Osteocyte (in vitro differentiated cells): ENCODE results near the gene FUT1. TPM values are rescaled to one million over a fixed set of nuclear protein-coding genes. Genes with fewer than 3 reads are reported as not detected.

Experiments
- DNase-seq: peaks from one replicate; pipeline ENCODE4 v3.0.0; 2021; ENCODE audit warnings: mixed read lengths; ENCODE audit not compliant: unreplicated experiment; ENCODE audit errors: extremely low spot score
- H3K27ac Mint-ChIP-seq: one replicate; pipeline ENCODE4 v1.8.0; 2021; ENCODE audit warnings: mild to moderate bottlenecking, mixed read lengths; ENCODE audit not compliant: unreplicated experiment
- H3K27me3 Mint-ChIP-seq: one replicate; pipeline ENCODE4 v1.8.0; 2021; ENCODE audit warnings: mixed read lengths; ENCODE audit not compliant: unreplicated experiment
- H3K36me3 Mint-ChIP-seq: one replicate; pipeline ENCODE4 v1.8.0; 2021; ENCODE audit warnings: mixed read lengths; ENCODE audit not compliant: unreplicated experiment
- H3K4me1 Mint-ChIP-seq: one replicate; pipeline ENCODE4 v1.8.0; 2021; ENCODE audit warnings: mixed read lengths; ENCODE audit not compliant: unreplicated experiment
- H3K4me3 Mint-ChIP-seq: one replicate; pipeline ENCODE4 v1.8.0; 2021; ENCODE audit warnings: mild to moderate bottlenecking, moderate library complexity, mixed read lengths; ENCODE audit not compliant: unreplicated experiment
- H3K9me3 Mint-ChIP-seq: one replicate; pipeline ENCODE4 v1.8.0; 2021; ENCODE audit warnings: mixed read lengths; ENCODE audit not compliant: unreplicated experiment
- CTCF ChIP-seq: fragments of 200-600 bp; sonication (generic); IDR thresholded peaks from 2 replicates; pipeline ENCODE4 v1.5.0; 2021; ENCODE audit warnings: antibody characterized with exemption, mild to moderate bottlenecking, moderate library complexity
- total RNA-seq: library from RNA; stranded (reverse); gene quantifications from 2 replicates; pipeline ENCODE4 v1.2.1, GENCODE V29; 2021

Gene FUT1
- total RNA-seq, 1 donor from 2014 or later = 0.11 TPM

DNA sequence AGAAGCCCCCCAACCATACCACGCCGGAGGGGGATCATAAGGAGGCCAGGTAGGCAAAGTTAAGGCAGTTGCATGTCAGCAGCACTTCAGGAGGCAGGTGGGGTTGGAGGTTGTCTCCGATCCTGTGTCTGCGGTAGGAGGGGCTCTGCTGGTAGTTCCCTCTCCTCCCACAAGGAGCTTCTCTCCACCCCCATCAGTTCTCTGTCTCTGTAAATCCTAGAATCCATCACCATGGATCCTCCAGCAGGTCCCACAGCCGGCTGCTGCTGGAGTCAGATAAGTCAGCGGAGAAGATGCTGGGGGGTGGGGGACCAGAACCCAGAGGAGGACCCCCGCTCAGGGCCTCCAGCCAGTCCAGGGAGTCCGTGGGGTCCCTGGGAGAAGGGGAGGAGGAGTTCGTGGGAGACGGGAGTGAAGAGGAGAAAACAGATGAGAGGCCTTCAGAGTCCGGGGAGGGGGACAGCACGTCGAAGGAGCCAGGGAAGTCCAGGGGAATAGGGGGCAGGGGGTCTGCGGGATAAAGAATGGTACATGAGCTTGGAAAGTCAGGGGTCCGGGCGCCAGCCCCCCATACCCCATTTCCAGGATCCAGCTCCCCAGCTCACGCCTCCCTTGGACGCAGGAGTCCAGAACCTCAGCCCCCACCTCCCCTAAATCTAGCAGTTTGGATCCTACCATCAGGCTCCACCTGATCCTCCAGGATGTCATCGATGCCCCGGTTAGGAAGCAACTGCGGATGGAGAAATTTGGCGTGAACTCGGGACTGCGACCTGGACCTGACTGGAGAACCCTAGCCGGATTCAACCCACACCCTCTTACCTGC is 39.2 kb downstream of the FUT1 start:
- Mint-ChIP-seq H3K4me3 (peak overlapping the region; percentile 86), H3K27me3 (no peaks in the 10 kb centered on the region), H3K27ac (peak overlapping the region; percentile 31), H3K4me1 (peaks cover 41% of the 10 kb centered on the region), H3K9me3 (no peaks in the 10 kb centered on the region), H3K36me3 (no peaks in the 10 kb centered on the region)
- DNase-seq = no peak
- peak; percentile 38 for TF ChIP-seq CTCF

- Mint-ChIP-seq H3K27me3 (no peaks in the 10 kb centered on the region), H3K4me1 (peaks cover 31% of the 10 kb centered on the region), H3K9me3 (no peaks in the 10 kb centered on the region), H3K36me3 (no peaks in the 10 kb centered on the region), H3K27ac (no peak overlapping the region), H3K4me3 (no peak overlapping the region)
- no peak for DNase-seq
- TF ChIP-seq CTCF = no peak
Measured at GRCh38 chr19:48711106-48711662, 41.3 kb downstream of the FUT1 start.

DNA sequence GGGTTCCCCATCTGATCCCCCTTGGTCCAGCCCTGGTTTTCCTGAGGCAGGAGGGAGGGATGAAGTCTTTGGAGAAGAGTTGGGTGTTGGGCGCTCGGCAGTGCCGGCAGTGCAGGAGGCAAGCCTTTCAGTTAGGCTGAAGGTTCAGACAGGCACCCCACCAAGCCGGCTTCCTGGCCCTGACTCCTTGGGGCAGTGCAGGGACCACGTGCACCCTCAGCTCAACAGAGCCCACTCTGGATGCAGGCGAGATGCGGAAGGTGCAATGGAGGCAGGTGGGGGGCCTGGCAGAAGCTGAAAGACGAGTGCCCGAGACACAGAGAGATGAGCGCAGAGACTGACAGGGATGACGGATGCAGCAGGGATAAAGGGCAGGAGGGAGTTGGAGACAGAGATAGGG is 44.0 kb downstream of the FUT1 start:
- Mint-ChIP-seq H3K27ac (no peak overlapping the region), H3K27me3 (no peaks in the 10 kb centered on the region), H3K4me3 (no peak overlapping the region), H3K4me1 (peaks cover 9% of the 10 kb centered on the region), H3K9me3 (no peaks in the 10 kb centered on the region), H3K36me3 (no peaks in the 10 kb centered on the region)
- DNase-seq = no peak
- TF ChIP-seq CTCF = no peak

- Mint-ChIP-seq H3K9me3 (no peaks in the 10 kb centered on the region), H3K27me3 (no peaks in the 10 kb centered on the region), H3K36me3 (peaks cover 2% of the 10 kb centered on the region), H3K4me3 (no peak overlapping the region), H3K27ac (no peak overlapping the region), H3K4me1 (peaks cover 2% of the 10 kb centered on the region)
- no peak for TF ChIP-seq CTCF
- DNase-seq = no peak
Measured at GRCh38 chr19:48705431-48705830, 47.0 kb downstream of the FUT1 start.

DNA sequence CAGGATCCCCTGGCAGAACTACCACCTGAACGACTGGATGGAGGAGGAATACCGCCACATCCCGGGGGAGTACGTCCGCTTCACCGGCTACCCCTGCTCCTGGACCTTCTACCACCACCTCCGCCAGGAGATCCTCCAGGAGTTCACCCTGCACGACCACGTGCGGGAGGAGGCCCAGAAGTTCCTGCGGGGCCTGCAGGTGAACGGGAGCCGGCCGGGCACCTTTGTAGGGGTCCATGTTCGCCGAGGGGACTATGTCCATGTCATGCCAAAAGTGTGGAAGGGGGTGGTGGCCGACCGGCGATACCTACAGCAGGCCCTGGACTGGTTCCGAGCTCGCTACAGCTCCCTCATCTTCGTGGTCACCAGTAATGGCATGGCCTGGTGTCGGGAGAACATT is 49.1 kb downstream of the FUT1 start:
- no peak overlapping the region for H3K27ac Mint-ChIP-seq
- no peaks in the 10 kb centered on the region for H3K27me3 Mint-ChIP-seq
- peaks cover 2% of the 10 kb centered on the region for H3K36me3 Mint-ChIP-seq
- H3K9me3 Mint-ChIP-seq = no peaks in the 10 kb centered on the region
- no peak for DNase-seq
- no peak overlapping the region for H3K4me3 Mint-ChIP-seq
- TF ChIP-seq CTCF = no peak
- no peaks in the 10 kb centered on the region for H3K4me1 Mint-ChIP-seq
